Liver (tissue), 9 donors: ENCODE data around the gene TOX2. TPM values are rescaled to one million over a fixed set of nuclear protein-coding genes. Genes with fewer than 3 reads are reported as not detected.

Experiments
- DNase-seq: peaks from one replicate; pipeline ENCODE4 v3.0.0-alpha.2; 2017; ENCODE audit warnings: low spot score
- H3K27ac ChIP-seq, 2 donors: one replicate each; pipeline ENCODE4 v1.7.0; 2013; ENCODE audit warnings: inconsistent platforms in 2 of 2, low read length in 2 of 2, control low read depth in 1 of 2, low read depth in 1 of 2, mild to moderate bottlenecking in 1 of 2
- H3K27me3 ChIP-seq, 4 donors: one replicate each; pipeline versions ENCODE4 v1.6.1 to v1.7.0; 2013; ENCODE audit warnings: low read length in 3 of 4, inconsistent platforms in 1 of 4, mild to moderate bottlenecking in 1 of 4, moderate library complexity in 1 of 4; ENCODE audit not compliant: control insufficient read depth in 4 of 4, insufficient read depth in 4 of 4
- H3K36me3 ChIP-seq, 4 donors: one replicate each; pipeline versions ENCODE4 v1.6.1 to v1.7.0; 2013; ENCODE audit warnings: low read length in 3 of 4, mild to moderate bottlenecking in 3 of 4, low read depth in 1 of 4, moderate library complexity in 1 of 4; ENCODE audit not compliant: control insufficient read depth in 4 of 4, insufficient read depth in 3 of 4
- H3K4me1 ChIP-seq, 4 donors: one replicate each; pipeline versions ENCODE4 v1.6.1 to v1.7.0; 2013; ENCODE audit warnings: low read length in 3 of 4, mild to moderate bottlenecking in 3 of 4, moderate library complexity in 1 of 4; ENCODE audit not compliant: control insufficient read depth in 4 of 4, insufficient read depth in 4 of 4
- H3K4me3 ChIP-seq, 3 donors: one replicate each; pipeline versions ENCODE4 v1.6.1 to v1.7.0; 2013; ENCODE audit warnings: low read length in 3 of 3, control low read depth in 1 of 3, low read depth in 1 of 3, mild to moderate bottlenecking in 1 of 3
- H3K9ac ChIP-seq, 2 donors: one replicate each; pipeline ENCODE4 v1.7.0; 2013; ENCODE audit warnings: low read length in 2 of 2, mild to moderate bottlenecking in 2 of 2, moderate library complexity in 2 of 2, control low read depth in 1 of 2, low read depth in 1 of 2
- H3K9me3 ChIP-seq, 4 donors: one replicate each; pipeline versions ENCODE4 v1.6.1 to v1.7.0; 2013; ENCODE audit warnings: low read length in 3 of 4; ENCODE audit not compliant: control insufficient read depth in 4 of 4
- EGR1 ChIP-seq, 2 donors: IDR thresholded peaks; 2 replicates each; pipeline ENCODE4 v1.6.1; 2016 to 2018; ENCODE audit warnings: antibody characterized with exemption in 2 of 2, low read depth in 2 of 2
- FOXA1 ChIP-seq: IDR thresholded peaks from 2 replicates; pipeline ENCODE4 v1.6.1; 2016; ENCODE audit warnings: antibody characterized with exemption
- FOXA2 ChIP-seq: IDR thresholded peaks from 2 replicates; pipeline ENCODE4 v1.6.1; 2016; ENCODE audit warnings: antibody characterized with exemption
- NR2F2 ChIP-seq: IDR thresholded peaks from 2 replicates; pipeline ENCODE4 v1.6.1; 2016; ENCODE audit warnings: antibody characterized with exemption
- RAD21 ChIP-seq, 2 donors: IDR thresholded peaks; 2 replicates each; pipeline ENCODE4 v1.6.1; 2016; ENCODE audit warnings: antibody characterized with exemption in 2 of 2, mild to moderate bottlenecking in 2 of 2
- RXRA ChIP-seq, 2 donors: IDR thresholded peaks; 2 replicates each; pipeline ENCODE4 v1.6.1; 2017 to 2018; ENCODE audit warnings: antibody characterized with exemption in 2 of 2, mild to moderate bottlenecking in 1 of 2
- SP1 ChIP-seq: IDR thresholded peaks from 2 replicates; pipeline ENCODE4 v1.6.1; 2018; ENCODE audit warnings: antibody characterized with exemption, mild to moderate bottlenecking
- TAF1 ChIP-seq: conservative IDR thresholded peaks from 2 replicates; pipeline ENCODE4 v1.6.1; 2016; ENCODE audit warnings: antibody characterized with exemption, mild to moderate bottlenecking
- YY1 ChIP-seq: IDR thresholded peaks from 2 replicates; pipeline ENCODE4 v1.6.1; 2016; ENCODE audit warnings: antibody characterized with exemption, mild to moderate bottlenecking
- WGBS: extraction: QIAGEN DNeasy Blood & Tissue Kit; methylation state at CpG from one replicate; pipeline ENCODE4 v1.1.7; 2013; 5-methylcytosine and 5-hydroxymethylcytosine counted together
- polyA plus RNA-seq, 2 donors: library from polyadenylated mRNA; stranded (reverse) in 1 of 2; unstranded in 1 of 2; fragments of 200-250 nt in 1 of 2; fragments of >200 nt in 1 of 2; fragmentation: Nextera tagmentation in 1 of 2; extraction: Ambion mirVana in 1 of 2; gene quantifications; one replicate each; pipeline versions ENCODE4 v1.2.1 to v1.2.3, GENCODE V29; 2013 to 2015
- total RNA-seq, 2 donors: library from RNA; depleted of rRNA; stranded (reverse); fragments of >200 nt; gene quantifications; one replicate each; pipeline ENCODE4 v1.2.3, GENCODE V29; 2014
- TF ChIP-seq, protein P1 (sequence below): IDR thresholded peaks from 2 replicates; pipeline ENCODE4 v1.6.1; 2016; ENCODE audit warnings: antibody characterized with exemption
- TF ChIP-seq, protein P2 (sequence below): IDR thresholded peaks from 2 replicates; pipeline ENCODE4 v1.6.1; 2016; ENCODE audit warnings: antibody characterized with exemption, mild to moderate bottlenecking
- TF ChIP-seq, protein P3 (sequence below): IDR thresholded peaks from 2 replicates; pipeline ENCODE4 v1.6.1; 2016; ENCODE audit warnings: antibody characterized with exemption
- TF ChIP-seq, protein P4 (sequence below): fragments of 150-350 bp; IDR thresholded peaks from 2 replicates; pipeline ENCODE4 v1.5.1; 2017; ENCODE audit warnings: improper control_type of control experiment, low read depth, low read length; ENCODE audit not compliant: missing input control
- donor health status: healthy.
- donor health status: healthy.
- donor health status: healthy.
- donor health status: healthy.
- donor health status: healthy.

Gene TOX2
- total and polyA plus RNA-seq, 4 donors: 0.33 to 2.7 (median 1.4) TPM

DNA sequence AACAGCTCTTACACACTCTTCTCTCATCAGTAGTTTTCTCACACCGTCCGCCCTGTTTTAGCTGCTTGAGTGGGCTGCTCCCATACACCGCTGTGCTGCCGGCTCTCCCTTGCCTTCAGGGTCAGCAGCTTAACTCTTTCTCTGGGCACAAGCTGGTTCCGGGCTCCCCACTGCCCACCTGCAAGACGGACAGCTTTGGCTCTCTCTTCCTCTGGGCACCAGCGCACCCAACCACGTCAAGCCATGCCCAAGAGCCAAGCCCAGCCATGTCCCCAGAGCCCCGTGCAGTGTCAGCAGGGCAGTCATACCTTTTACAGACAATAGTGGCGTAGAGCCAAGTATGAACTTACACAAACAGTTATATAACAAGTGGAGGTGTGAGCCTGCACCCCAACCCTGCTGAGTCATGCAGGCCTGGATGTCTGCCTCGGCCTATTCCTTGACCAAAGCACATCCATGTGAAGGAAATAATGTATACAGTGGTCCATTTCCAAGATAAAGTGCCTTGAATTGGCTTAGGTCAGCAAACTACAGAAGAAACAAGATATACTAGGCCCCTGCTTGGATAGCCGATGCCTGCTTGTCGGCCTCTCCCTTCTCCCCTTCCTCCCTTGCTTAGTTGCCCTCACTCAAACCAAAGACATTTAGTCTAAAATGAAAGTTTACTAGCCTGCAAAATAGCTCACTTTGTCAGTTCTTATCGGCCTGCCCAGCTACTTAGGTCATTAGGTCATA is 183.0 kb downstream of the TOX2 start (continued):
- TF ChIP-seq RAD21 (IDR thresholded peaks at IDR 0.05): no peak
- TF ChIP-seq, protein P1, sequence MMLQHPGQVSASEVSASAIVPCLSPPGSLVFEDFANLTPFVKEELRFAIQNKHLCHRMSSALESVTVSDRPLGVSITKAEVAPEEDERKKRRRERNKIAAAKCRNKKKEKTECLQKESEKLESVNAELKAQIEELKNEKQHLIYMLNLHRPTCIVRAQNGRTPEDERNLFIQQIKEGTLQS: no peak
- TF ChIP-seq TAF1: no peak
- TF ChIP-seq, protein P2, sequence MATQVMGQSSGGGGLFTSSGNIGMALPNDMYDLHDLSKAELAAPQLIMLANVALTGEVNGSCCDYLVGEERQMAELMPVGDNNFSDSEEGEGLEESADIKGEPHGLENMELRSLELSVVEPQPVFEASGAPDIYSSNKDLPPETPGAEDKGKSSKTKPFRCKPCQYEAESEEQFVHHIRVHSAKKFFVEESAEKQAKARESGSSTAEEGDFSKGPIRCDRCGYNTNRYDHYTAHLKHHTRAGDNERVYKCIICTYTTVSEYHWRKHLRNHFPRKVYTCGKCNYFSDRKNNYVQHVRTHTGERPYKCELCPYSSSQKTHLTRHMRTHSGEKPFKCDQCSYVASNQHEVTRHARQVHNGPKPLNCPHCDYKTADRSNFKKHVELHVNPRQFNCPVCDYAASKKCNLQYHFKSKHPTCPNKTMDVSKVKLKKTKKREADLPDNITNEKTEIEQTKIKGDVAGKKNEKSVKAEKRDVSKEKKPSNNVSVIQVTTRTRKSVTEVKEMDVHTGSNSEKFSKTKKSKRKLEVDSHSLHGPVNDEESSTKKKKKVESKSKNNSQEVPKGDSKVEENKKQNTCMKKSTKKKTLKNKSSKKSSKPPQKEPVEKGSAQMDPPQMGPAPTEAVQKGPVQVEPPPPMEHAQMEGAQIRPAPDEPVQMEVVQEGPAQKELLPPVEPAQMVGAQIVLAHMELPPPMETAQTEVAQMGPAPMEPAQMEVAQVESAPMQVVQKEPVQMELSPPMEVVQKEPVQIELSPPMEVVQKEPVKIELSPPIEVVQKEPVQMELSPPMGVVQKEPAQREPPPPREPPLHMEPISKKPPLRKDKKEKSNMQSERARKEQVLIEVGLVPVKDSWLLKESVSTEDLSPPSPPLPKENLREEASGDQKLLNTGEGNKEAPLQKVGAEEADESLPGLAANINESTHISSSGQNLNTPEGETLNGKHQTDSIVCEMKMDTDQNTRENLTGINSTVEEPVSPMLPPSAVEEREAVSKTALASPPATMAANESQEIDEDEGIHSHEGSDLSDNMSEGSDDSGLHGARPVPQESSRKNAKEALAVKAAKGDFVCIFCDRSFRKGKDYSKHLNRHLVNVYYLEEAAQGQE: no peak
- TF ChIP-seq RXRA (IDR thresholded peaks at IDR 0.05): no peak

DNA sequence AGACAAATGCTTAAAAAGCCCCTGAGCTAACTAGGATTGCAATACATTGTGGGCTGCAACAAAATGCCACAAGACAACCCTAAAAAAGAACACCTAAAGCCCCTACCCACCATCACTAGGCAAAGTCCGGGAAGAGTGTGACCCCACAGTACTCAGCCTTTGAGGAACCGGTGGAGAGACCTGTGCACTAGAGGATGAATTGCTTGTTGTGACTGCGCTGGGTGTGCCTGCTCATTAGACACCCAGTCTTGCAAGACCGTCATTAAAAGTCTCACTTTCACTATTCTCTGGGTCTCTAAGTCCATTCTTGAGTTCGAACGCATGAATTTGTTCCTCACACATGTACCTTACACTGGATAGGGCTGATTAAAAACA is 183.6 kb downstream of the TOX2 start:
- TF ChIP-seq FOXA2: no peak
- TF ChIP-seq YY1: no peak
- TF ChIP-seq RAD21 (IDR thresholded peaks at IDR 0.05): no peak
- no peak overlapping the region for H3K9ac ChIP-seq
- H3K27ac ChIP-seq: no peak overlapping the region
- H3K27me3 ChIP-seq: no peaks in the 10 kb centered on the region
- peaks cover 0 to 1% (median 0%) of the 10 kb centered on the region in 4 donors for H3K9me3 ChIP-seq
- H3K4me3 ChIP-seq: no peak overlapping the region
- H3K36me3 ChIP-seq: no peaks in the 10 kb centered on the region
- no peak for DNase-seq
- 92% methylated on average over 6 of the region's 6 CpGs for WGBS
- no peaks in the 10 kb centered on the region for H3K4me1 ChIP-seq

DNA sequence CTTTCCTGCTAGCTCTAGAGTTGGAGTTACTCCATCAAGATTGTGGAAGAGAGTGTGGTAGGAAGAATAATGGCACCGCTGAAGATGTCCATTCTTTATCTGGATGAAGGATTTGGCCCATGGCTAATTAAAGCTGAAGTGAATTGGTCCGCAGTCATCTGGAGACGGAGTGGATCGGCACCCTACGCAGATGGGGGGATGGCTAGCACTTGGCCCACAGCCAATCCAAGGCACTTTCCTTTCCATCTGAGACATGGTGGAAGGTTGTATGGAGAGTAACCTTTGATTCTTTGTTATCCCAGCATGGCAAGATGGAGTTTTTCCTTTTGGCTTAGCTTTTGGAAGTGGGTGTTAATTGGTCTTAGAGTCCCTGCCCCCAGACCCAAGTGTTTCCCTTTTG is 184.0 kb downstream of the TOX2 start:
- no peak overlapping the region for H3K9ac ChIP-seq
- H3K27ac ChIP-seq: no peak overlapping the region
- no peaks in the 10 kb centered on the region for H3K27me3 ChIP-seq
- 96% methylated on average over 5 of the region's 5 CpGs for WGBS
- H3K4me3 ChIP-seq: no peak overlapping the region
- H3K9me3 ChIP-seq: peaks cover 0 to 5% (median 0%) of the 10 kb centered on the region in 4 donors
- no peak for TF ChIP-seq SP1
- no peak for TF ChIP-seq FOXA2
- no peak for TF ChIP-seq FOXA1
- TF ChIP-seq, protein P3, sequence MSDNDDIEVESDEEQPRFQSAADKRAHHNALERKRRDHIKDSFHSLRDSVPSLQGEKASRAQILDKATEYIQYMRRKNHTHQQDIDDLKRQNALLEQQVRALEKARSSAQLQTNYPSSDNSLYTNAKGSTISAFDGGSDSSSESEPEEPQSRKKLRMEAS: no peak
- TF ChIP-seq, protein P4, sequence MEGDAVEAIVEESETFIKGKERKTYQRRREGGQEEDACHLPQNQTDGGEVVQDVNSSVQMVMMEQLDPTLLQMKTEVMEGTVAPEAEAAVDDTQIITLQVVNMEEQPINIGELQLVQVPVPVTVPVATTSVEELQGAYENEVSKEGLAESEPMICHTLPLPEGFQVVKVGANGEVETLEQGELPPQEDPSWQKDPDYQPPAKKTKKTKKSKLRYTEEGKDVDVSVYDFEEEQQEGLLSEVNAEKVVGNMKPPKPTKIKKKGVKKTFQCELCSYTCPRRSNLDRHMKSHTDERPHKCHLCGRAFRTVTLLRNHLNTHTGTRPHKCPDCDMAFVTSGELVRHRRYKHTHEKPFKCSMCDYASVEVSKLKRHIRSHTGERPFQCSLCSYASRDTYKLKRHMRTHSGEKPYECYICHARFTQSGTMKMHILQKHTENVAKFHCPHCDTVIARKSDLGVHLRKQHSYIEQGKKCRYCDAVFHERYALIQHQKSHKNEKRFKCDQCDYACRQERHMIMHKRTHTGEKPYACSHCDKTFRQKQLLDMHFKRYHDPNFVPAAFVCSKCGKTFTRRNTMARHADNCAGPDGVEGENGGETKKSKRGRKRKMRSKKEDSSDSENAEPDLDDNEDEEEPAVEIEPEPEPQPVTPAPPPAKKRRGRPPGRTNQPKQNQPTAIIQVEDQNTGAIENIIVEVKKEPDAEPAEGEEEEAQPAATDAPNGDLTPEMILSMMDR: no peak
- no peak for TF ChIP-seq EGR1 (IDR thresholded peaks at IDR 0.05; ENCODE audit: low read depth in 2 of 2)
- TF ChIP-seq, protein P2: no peak
- TF ChIP-seq, protein P1: no peak
- TF ChIP-seq NR2F2: no peak
- TF ChIP-seq YY1: no peak
- no peak for TF ChIP-seq RXRA (IDR thresholded peaks at IDR 0.05)
- no peak for TF ChIP-seq TAF1
- no peak for DNase-seq
- H3K4me1 ChIP-seq: no peaks in the 10 kb centered on the region
- H3K36me3 ChIP-seq: no peaks in the 10 kb centered on the region
